Endothelial cell of umbilical vein (primary cell): ENCODE results near the gene ZNF648.

Experiments used
- CTCF ChIP-seq, 2 donors: IDR thresholded peaks; 1 replicate in 1 of 2; 2 replicates in 1 of 2; pipeline ENCODE4 v1.5.1; 2011; ENCODE audit warnings: low read length in 2 of 2, mild to moderate bottlenecking in 2 of 2, moderate library complexity in 2 of 2, control low read depth in 1 of 2, inconsistent platforms in 1 of 2, low read depth in 1 of 2; ENCODE audit not compliant: insufficient read depth in 1 of 2; ENCODE audit errors: extremely low read depth in 1 of 2
- EZH2 ChIP-seq: IDR thresholded peaks from 2 replicates; pipeline ENCODE4 v1.6.1; 2012; ENCODE audit warnings: borderline replicate concordance, low read depth, mild to moderate bottlenecking, moderate library complexity, low read length, inconsistent platforms; ENCODE audit not compliant: severe bottlenecking
- GATA2 ChIP-seq: IDR thresholded peaks from 2 replicates; pipeline ENCODE4 v1.7.0; 2011; ENCODE audit warnings: low read depth, mild to moderate bottlenecking, moderate library complexity, mixed read lengths, low read length; ENCODE audit not compliant: insufficient read length, insufficient read depth
- JUN ChIP-seq: IDR thresholded peaks from 2 replicates; pipeline ENCODE4 v1.6.1; 2011; ENCODE audit warnings: borderline replicate concordance, low read depth; ENCODE audit not compliant: insufficient read length, insufficient read depth
- MAX ChIP-seq: IDR thresholded peaks from 2 replicates; pipeline ENCODE4 v1.6.1; 2011; ENCODE audit not compliant: insufficient read depth, insufficient read length
- POLR2A ChIP-seq: IDR thresholded peaks from 2 replicates; pipeline ENCODE4 v1.6.1; 2012; ENCODE audit warnings: low read depth, mild to moderate bottlenecking, control low read depth, low read length
- POLR2AphosphoS5 ChIP-seq: IDR thresholded peaks from 2 replicates; pipeline ENCODE4 v1.6.1; 2012; ENCODE audit warnings: low read depth, mild to moderate bottlenecking, control low read depth, low read length, moderate library complexity; ENCODE audit not compliant: insufficient read depth

- TF ChIP-seq CTCF (IDR thresholded peaks at IDR 0.05; ENCODE audit: extremely low read depth in 1 of 2, insufficient read depth in 1 of 2, low read depth in 1 of 2, low read length in 2 of 2) (no peak), EZH2 (no peak), MAX (no peak), JUN (no peak), POLR2AphosphoS5 (no peak), POLR2A (no peak), GATA2 (no peak)
Measured at GRCh38 chr1:182029002-182029378, 32.5 kb downstream of the ZNF648 start.
